ENCODE data around the gene DDX6.

Gene DDX6

DNA sequence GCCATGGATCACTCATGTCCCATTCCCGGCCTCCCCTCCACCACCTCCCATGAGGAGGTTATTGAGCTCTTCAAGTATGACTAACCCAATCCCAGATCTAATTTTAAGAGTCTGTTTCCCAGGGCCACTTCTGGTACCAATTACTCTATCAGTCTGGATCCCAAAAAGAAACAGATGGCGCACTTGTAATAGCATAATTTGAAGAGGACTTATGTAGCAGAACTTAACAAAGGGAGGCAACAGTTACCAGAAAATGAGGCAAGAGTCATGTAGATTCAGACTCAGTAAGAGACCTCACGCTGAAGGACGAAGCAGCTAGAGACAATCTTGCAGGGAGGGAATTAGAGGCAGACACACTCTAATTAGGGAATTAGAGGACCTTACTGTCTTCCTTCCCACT, 46.9 kb downstream of the DDX6 start:
- Histone ChIP-seq H3K27ac (ENCODE audit: low read depth, low read length) (no peak overlapping the region), H4K20me1 (ENCODE audit: low read depth, low read length) (no peaks in the 10 kb centered on the region), H3K9ac (ENCODE audit: low read length) (no peak overlapping the region), H3K9me2 (replicated peaks; ENCODE audit: insufficient read depth, low read length) (no peaks in the 10 kb centered on the region), H3F3A (ENCODE audit: insufficient read depth) (peaks cover 24% of the 10 kb centered on the region), H2AFZ (ENCODE audit: low read depth, low read length, severe bottlenecking) (no peak overlapping the region), H3K27me3 (ENCODE audit: low read length) (no peaks in the 10 kb centered on the region), H3K9me3 (ENCODE audit: insufficient read depth, low read length) (no peaks in the 10 kb centered on the region), H3K4me2 (ENCODE audit: low read depth, low read length, poor library complexity, severe bottlenecking) (no peak overlapping the region), H3K79me2 (ENCODE audit: insufficient read depth, low read length) (no peaks in the 10 kb centered on the region), H3K4me3 (ENCODE audit: insufficient read depth, low read length, poor library complexity, severe bottlenecking) (no peak overlapping the region), H3K36me3 (ENCODE audit: low read length) (no peaks in the 10 kb centered on the region)
- no peak for TF ChIP-seq EZH2phosphoT487 (conservative IDR thresholded peaks at IDR 0.05; ENCODE audit: low read length)
- TF ChIP-seq, protein P1, sequence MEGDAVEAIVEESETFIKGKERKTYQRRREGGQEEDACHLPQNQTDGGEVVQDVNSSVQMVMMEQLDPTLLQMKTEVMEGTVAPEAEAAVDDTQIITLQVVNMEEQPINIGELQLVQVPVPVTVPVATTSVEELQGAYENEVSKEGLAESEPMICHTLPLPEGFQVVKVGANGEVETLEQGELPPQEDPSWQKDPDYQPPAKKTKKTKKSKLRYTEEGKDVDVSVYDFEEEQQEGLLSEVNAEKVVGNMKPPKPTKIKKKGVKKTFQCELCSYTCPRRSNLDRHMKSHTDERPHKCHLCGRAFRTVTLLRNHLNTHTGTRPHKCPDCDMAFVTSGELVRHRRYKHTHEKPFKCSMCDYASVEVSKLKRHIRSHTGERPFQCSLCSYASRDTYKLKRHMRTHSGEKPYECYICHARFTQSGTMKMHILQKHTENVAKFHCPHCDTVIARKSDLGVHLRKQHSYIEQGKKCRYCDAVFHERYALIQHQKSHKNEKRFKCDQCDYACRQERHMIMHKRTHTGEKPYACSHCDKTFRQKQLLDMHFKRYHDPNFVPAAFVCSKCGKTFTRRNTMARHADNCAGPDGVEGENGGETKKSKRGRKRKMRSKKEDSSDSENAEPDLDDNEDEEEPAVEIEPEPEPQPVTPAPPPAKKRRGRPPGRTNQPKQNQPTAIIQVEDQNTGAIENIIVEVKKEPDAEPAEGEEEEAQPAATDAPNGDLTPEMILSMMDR (IDR thresholded peaks at IDR 0.05; ENCODE audit: insufficient read depth, low read length, poor library complexity, severe bottlenecking), result no peak

DNA sequence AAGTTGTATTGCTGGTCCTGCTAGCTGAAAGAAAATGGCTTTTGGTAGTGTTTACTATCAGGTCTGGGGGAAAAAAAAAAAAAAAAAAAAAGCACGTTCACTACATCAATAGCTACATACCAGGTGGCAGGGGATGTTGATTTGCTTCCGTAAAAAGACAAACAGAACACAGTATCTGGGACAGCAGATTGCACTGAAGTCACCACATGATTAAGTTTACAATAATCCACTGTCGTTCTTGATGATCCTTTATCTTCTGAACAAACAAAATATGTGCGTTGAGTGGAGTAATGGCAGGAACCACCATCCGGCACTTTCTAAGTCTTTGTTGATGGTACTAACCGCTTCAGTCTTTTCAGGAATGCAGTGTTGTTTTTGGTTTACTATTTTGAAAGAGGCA, 48.7 kb downstream of the DDX6 start:
- no peak overlapping the region for H3K4me3 ChIP-seq (ENCODE audit: insufficient read depth, low read length, poor library complexity, severe bottlenecking)

DNA sequence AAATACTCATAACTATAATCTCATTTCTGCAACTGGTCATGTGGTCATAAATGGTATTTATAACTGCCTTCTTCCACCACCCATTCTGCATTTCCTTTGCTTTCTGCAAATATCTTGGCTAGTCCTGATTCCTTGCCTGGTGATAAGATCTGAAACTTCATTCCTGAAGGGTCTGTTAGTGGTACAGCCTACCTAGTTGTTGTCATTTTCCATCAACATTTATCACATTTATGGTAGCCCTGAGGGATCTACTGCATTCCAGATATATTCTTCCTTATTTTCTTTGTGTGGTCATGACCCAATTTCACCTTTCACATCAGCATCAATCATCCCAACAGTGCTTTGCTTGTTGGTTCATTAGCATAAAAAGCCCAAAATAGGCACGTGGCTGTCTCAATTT, 50.1 kb downstream of the DDX6 start:
- Histone ChIP-seq H3K4me3 (ENCODE audit: insufficient read depth, low read length, poor library complexity, severe bottlenecking) (no peak overlapping the region), H3K4me2 (ENCODE audit: low read depth, low read length, poor library complexity, severe bottlenecking) (no peak overlapping the region), H3K9ac (ENCODE audit: low read length) (no peak overlapping the region), H4K20me1 (ENCODE audit: low read depth, low read length) (no peaks in the 10 kb centered on the region), H3K36me3 (ENCODE audit: low read length) (no peaks in the 10 kb centered on the region), H3K27ac (ENCODE audit: low read depth, low read length) (no peak overlapping the region), H3K9me2 (replicated peaks; ENCODE audit: insufficient read depth, low read length) (no peaks in the 10 kb centered on the region), H3K27me3 (ENCODE audit: low read length) (no peaks in the 10 kb centered on the region), H2AFZ (ENCODE audit: low read depth, low read length, severe bottlenecking) (no peak overlapping the region), H3K79me2 (ENCODE audit: insufficient read depth, low read length) (no peaks in the 10 kb centered on the region), H3F3A (ENCODE audit: insufficient read depth) (no peaks in the 10 kb centered on the region), H3K9me3 (ENCODE audit: insufficient read depth, low read length) (no peaks in the 10 kb centered on the region)
- TF ChIP-seq, protein P1 (IDR thresholded peaks at IDR 0.05; ENCODE audit: insufficient read depth, low read length, poor library complexity, severe bottlenecking), result no peak
- TF ChIP-seq EZH2phosphoT487 (conservative IDR thresholded peaks at IDR 0.05; ENCODE audit: low read length), result no peak

More for the DNA sequence above, 48.7 kb downstream of the DDX6 start:
- Histone ChIP-seq H3K9me3 (ENCODE audit: insufficient read depth, low read length) (no peaks in the 10 kb centered on the region), H3K4me2 (ENCODE audit: low read depth, low read length, poor library complexity, severe bottlenecking) (no peak overlapping the region), H4K20me1 (ENCODE audit: low read depth, low read length) (no peaks in the 10 kb centered on the region), H3F3A (ENCODE audit: insufficient read depth) (peaks cover 11% of the 10 kb centered on the region), H3K36me3 (ENCODE audit: low read length) (no peaks in the 10 kb centered on the region), H3K27ac (ENCODE audit: low read depth, low read length) (no peak overlapping the region), H2AFZ (ENCODE audit: low read depth, low read length, severe bottlenecking) (no peak overlapping the region), H3K9ac (ENCODE audit: low read length) (no peak overlapping the region), H3K79me2 (ENCODE audit: insufficient read depth, low read length) (no peaks in the 10 kb centered on the region), H3K9me2 (replicated peaks; ENCODE audit: insufficient read depth, low read length) (no peaks in the 10 kb centered on the region), H3K27me3 (ENCODE audit: low read length) (no peaks in the 10 kb centered on the region)
- TF ChIP-seq, protein P1 (IDR thresholded peaks at IDR 0.05; ENCODE audit: insufficient read depth, low read length, poor library complexity, severe bottlenecking), result no peak
- TF ChIP-seq EZH2phosphoT487 (conservative IDR thresholded peaks at IDR 0.05; ENCODE audit: low read length), result no peak
